ENCODE results near the gene ONECUT3.

Gene ONECUT3

GRCh38 chr19:1739960-1740629 lies 13.2 kb upstream of the ONECUT3 start:
- DNase-seq (ENCODE audit: extremely low read depth in 1 of 2, low read depth in 1 of 2): no peak

GRCh38 chr19:1742989-1743696 lies 10.2 kb upstream of the ONECUT3 start:
- DNase-seq (ENCODE audit: extremely low read depth in 1 of 2, low read depth in 1 of 2): no peak

- DNase-seq (ENCODE audit: extremely low read depth in 1 of 2, low read depth in 1 of 2): no peak
These were observed 9.1 kb upstream of the ONECUT3 start for GRCh38 chr19:1744133-1744665.

DNA sequence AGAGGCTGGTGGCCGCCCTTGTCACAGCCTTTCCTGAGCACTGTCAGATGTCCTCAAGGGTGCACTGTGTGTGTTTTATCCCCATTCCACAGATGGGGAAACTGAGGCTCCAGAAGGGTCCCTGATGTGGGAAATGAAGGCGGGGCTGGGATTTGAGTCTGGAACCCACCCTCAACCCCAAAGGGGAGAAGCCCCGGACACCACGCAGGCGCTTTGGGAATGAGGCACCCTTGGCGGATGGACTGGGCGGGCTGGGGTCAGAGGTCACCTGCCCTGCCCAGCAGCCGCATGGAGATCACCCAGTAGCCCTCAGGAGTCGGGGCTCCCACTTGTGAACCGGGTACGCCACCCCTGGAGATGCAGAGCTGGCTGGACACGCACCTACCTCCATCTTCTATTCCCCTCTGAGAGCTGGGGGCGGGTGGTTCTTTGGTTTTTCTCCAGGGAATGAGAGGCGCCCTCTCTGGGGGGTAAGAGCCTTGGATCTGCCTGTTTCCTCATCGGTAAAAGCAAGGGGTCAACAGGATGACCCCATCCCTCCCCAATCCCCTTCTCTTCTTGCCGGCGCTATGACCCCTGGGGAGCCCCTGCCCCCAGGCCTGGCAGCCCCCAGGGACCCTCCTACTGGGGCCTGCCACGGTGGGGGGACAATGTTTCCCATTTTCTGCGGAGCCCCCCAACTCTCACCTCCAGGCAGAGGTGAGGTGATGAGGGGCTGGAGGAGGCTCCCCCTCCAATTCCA lies 8.3 kb upstream of the ONECUT3 start:
- DNase-seq (ENCODE audit: extremely low read depth in 1 of 2, low read depth in 1 of 2): no peak

DNA sequence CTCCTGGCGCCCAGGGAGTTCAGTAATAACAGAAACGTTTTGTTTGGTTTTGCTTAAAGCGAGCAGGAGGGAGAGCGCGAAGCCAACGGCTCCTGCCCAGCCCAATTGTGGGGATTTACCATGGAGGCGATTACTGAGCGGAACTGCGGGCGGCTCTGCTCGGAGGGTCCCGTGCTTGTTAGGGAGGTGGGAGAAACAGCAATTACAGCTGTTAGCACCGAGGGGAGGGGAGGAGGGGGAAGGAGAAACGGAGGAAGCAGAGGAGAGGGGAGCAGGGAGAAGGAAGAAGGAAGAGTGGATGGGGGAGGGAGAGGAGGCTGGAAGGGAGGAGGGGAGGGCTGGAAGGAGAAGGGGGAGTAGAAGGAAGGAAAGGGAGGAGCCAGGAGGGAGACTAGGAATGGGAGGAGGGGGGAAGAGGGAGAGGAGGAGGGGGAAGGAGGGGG lies 7.7 kb upstream of the ONECUT3 start:
- DNase-seq (ENCODE audit: extremely low read depth in 1 of 2, low read depth in 1 of 2): no peak

DNA sequence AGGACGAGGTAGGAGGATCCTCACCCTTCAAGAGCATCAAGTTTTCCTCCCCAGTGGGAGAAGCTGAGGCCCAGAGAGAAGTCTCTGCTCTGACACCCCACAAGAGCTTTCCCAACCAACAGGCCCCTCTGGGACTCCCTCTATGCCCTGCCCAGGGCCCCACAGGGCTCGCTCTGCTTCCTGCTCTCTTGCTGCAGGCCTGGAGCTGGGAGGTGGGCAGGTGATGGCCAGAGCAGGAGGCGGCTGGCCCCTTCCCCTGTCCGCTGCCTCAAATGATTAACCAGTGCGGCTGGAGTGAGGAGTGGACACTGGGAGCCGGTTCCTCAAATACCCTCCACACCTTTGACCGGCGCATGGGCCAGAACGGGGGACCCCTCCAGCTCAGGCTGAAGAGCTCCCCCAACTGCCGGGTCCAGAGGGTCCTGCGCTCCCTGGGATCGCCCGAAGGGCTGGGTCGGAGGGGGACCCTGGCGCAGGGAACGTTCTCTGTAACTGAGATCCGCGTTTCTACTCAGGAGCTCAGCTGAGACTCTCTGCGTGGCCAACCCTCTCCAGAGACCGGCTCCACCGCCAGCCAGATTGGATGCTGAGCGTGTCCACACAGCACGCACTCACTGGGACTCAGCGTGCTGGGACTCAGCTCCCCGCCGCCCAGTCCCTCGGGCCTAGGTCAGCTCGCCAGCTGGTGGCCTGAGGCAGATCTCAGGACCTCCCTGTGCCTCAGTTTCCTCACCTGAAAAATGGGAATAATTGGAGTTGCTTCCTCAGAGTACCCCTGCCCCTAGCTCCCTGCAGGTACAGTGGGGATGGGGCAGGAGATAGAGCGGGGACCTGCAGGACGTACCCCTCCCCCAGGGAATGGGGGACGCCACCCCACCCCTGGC lies 6.7 kb upstream of the ONECUT3 start:
- no peak for DNase-seq (ENCODE audit: extremely low read depth in 1 of 2, low read depth in 1 of 2)

- DNase-seq (ENCODE audit: extremely low read depth in 1 of 2, low read depth in 1 of 2): peak; percentile 11 to 22
These were observed 5.8 kb upstream of the ONECUT3 start for GRCh38 chr19:1747285-1748114.

DNA sequence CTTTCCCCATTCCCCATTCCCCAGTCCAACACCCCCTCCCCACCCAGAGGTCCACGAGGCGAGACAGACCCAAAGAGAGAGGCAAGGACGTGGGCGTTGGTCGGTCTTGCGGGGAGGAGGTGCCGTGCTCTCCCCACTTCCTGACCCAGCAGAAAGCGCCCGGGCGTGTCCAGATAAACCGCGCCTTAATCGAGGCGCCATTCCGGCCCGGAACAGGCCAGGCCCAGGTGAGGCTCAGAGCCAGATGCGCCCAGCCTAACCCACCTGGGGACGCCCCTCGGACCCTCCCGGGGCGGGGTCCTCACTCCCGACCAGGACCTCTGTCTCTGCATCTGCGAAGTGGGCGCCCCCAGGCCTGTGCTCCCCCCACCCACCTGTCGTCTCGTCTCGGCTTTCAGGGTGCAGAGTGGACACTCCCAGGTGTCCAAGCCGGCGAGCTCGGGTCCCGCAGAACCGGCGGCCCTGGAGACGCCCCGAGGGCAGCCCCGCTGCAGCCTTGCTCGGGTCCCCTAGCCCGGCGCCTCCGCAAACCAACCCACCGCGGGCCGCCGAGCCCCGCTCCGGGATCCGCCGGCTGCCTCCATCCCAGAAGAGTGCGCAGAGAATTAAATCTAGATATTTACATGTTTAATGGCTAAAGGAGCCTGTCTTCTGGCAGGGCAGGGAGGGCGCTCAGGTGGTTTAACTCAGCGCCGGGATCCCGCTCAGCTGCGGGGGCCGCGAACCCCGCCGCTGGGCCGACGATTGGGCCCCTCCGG lies 5.0 kb upstream of the ONECUT3 start:
- no peak for DNase-seq (ENCODE audit: extremely low read depth in 1 of 2, low read depth in 1 of 2)

GRCh38 chr19:1748873-1749341 lies 4.4 kb upstream of the ONECUT3 start:
- DNase-seq (ENCODE audit: extremely low read depth in 1 of 2, low read depth in 1 of 2): no peak

DNA sequence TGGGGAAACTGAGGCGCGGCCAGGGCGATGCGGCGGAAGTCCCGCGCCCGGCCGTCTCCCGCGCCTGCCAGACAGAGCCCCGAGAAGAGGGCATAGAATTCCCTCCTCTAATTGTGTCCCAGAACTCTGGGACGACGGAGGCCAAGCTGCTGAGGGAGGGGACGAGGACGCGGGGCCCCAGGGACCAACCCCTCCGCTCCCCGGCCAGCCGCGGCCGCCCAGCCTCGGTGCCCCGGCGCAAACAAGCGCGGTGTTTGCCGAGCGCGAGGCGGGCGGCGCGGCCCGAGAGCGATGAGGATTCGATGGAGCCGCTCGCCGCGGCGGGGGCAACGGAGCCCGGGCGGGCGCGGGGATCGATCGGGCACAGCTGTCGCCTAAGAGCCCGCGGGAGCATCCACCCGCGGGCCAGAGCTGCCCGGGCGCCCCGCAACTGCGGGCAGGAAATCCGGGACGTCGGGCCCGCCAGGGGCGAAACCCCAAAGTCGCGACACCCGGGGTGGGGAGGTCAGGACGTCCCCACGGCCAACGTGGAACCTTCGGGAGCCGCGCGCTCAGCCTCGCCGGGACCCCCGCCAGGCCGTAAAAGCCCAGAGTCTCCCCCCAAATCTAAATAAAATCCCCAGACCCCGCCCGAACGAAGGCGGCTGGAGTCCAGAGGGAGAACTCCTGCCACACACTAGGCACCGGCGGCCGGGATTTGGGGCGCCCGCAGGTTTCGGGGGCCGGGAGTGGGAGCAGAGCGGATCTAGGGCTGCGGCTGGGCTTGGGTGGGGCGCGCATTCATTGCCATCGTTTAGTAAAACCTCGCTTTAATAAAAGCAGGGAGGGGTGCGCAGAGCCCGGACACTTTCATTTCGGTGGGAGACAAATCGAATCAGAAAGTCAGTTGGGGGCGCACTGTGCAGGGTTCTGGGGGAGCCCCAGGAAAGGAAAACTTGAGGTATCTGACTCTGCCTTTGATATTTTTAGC lies 3.6 kb upstream of the ONECUT3 start:
- DNase-seq (ENCODE audit: extremely low read depth in 1 of 2, low read depth in 1 of 2): no peak

DNA sequence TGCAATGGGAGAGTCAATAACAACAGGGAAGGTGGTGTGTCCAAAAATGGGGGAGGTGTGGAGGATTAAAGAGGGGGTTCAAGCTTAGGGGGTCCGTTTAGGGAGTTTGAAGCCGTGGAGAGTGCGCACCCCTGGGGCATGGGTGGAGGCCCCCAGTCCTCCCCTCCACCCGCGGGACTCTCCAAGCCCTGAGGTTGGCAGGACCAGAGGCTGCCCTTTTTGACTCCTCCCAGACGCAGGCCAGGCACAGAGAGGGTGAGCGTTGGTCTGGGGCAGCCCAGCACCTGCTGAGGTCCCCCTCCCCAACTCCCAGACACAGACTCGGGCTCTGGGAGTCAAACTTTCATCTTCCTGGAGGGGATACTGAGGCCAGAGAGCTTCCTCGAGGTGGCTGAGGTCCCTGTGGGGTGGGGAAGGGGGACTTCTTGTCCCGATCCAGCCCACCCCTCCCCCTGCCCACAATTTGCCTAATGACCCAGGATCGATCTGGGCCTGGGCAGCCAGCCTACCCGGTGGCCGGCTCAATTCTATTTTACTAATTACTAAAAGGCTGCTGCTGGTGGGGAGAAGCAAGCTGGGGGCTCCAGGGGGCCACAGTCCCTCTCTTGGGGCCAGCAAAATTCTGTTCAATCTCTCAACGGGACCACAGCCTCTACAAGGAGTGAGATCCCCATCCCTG lies 2.8 kb upstream of the ONECUT3 start:
- DNase-seq (ENCODE audit: extremely low read depth in 1 of 2, low read depth in 1 of 2): no peak

GRCh38 chr19:1751367-1752008 lies 1.8 kb upstream of the ONECUT3 start:
- no peak for DNase-seq (ENCODE audit: extremely low read depth in 1 of 2, low read depth in 1 of 2)

- no peak for DNase-seq (ENCODE audit: extremely low read depth in 1 of 2, low read depth in 1 of 2)
These were observed 1.1 kb upstream of the ONECUT3 start for GRCh38 chr19:1752009-1752756.

DNA sequence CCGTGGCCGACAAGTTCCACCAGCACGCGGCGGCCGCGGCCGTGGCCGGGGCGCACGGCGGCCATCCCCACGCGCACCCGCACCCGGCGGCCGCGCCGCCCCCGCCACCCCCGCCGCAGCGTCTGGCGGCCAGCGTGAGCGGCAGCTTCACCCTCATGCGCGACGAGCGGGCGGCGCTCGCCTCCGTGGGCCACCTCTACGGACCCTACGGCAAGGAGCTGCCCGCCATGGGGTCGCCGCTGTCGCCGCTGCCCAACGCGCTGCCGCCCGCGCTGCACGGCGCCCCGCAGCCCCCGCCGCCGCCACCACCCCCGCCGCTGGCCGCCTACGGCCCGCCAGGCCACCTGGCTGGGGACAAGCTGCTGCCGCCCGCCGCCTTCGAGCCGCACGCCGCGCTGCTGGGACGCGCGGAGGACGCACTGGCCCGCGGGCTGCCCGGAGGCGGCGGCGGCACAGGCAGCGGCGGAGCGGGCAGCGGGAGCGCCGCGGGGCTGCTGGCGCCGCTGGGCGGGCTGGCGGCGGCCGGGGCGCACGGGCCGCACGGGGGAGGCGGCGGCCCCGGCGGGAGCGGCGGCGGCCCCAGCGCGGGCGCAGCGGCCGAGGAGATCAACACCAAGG lies 821 bp downstream of the ONECUT3 start:
- DNase-seq (ENCODE audit: extremely low read depth in 1 of 2, low read depth in 1 of 2): no peak

GRCh38 chr19:1754636-1755466 lies 1.5 kb downstream of the ONECUT3 start:
- DNase-seq (ENCODE audit: extremely low read depth in 1 of 2, low read depth in 1 of 2): no peak

Data from activated CD8-positive, alpha-beta memory T cell treated with anti-CD3 and anti-CD28 coated beads for 1 hour (primary cell).